GM18861 (cell line): ENCODE measurements around the gene PLEKHB2.
A peak's percentile ranks its signal among the peaks of the same experiment; 100 is the strongest.
"Not testable (repeated sequence)": the region's sequence is repeated elsewhere in the genome, so short reads cannot be mapped to it uniquely, and the experiment has no call there.

Experiments used
- ATAC-seq: cut with Tn5 transposase; IDR thresholded peaks from one replicate; pipeline ENCODE4 v1.9.1; 2021; ENCODE audit not compliant: unreplicated experiment

Gene PLEKHB2

GRCh38 chr2:131093696-131094462 is 11.3 kb upstream of the PLEKHB2 start:
- peak; percentile 65 for ATAC-seq

- ATAC-seq: no peak
Measured at GRCh38 chr2:131094463-131095281, 10.5 kb upstream of the PLEKHB2 start.

- no peak for ATAC-seq
Measured at GRCh38 chr2:131103165-131103564, 2.0 kb upstream of the PLEKHB2 start.

GRCh38 chr2:131104487-131105155 is 515 bp upstream of the PLEKHB2 start:
- ATAC-seq: peak; percentile 60

GRCh38 chr2:131105950-131106801 is 1.0 kb downstream of the PLEKHB2 start:
- ATAC-seq: peak; percentile 22

- ATAC-seq: no peak
Measured at GRCh38 chr2:131112529-131112928, 7.4 kb downstream of the PLEKHB2 start.

GRCh38 chr2:131113566-131114227 is 8.6 kb downstream of the PLEKHB2 start:
- ATAC-seq: no peak

GRCh38 chr2:131114950-131115349 is 9.8 kb downstream of the PLEKHB2 start:
- ATAC-seq: not testable (repeated sequence)

GRCh38 chr2:131115752-131116151 is 10.6 kb downstream of the PLEKHB2 start:
- no peak for ATAC-seq

GRCh38 chr2:131120815-131121317 is 15.7 kb downstream of the PLEKHB2 start:
- ATAC-seq: no peak

- ATAC-seq: no peak
Measured at GRCh38 chr2:131121464-131121863, 16.3 kb downstream of the PLEKHB2 start.

- ATAC-seq: no peak
Measured at GRCh38 chr2:131122496-131122895, 17.4 kb downstream of the PLEKHB2 start.

- ATAC-seq: no peak
Measured at GRCh38 chr2:131123192-131123591, 18.1 kb downstream of the PLEKHB2 start.

GRCh38 chr2:131125195-131125757 is 20.1 kb downstream of the PLEKHB2 start:
- no peak for ATAC-seq

- ATAC-seq: no peak
Measured at GRCh38 chr2:131126436-131126835, 21.3 kb downstream of the PLEKHB2 start.

- ATAC-seq: no peak
Measured at GRCh38 chr2:131127076-131127475, 21.9 kb downstream of the PLEKHB2 start.

- no peak for ATAC-seq
Measured at GRCh38 chr2:131127981-131128380, 22.8 kb downstream of the PLEKHB2 start.

GRCh38 chr2:131130298-131130596 is 25.1 kb downstream of the PLEKHB2 start:
- no peak for ATAC-seq

GRCh38 chr2:131132729-131133128 is 27.6 kb downstream of the PLEKHB2 start:
- no peak for ATAC-seq

GRCh38 chr2:131140581-131140980 is 35.4 kb downstream of the PLEKHB2 start:
- ATAC-seq: no peak
